HG03196 (cell line): ENCODE results near the gene TMX1.
"Not testable (repeated sequence)": the region's sequence is repeated elsewhere in the genome, so short reads cannot be mapped to it uniquely, and the experiment has no call there.

Experiments used
- ATAC-seq: cut with Tn5 transposase; IDR thresholded peaks from one replicate; pipeline ENCODE4 v1.9.1; 2021; ENCODE audit not compliant: unreplicated experiment

TMX1 gene, protein sequence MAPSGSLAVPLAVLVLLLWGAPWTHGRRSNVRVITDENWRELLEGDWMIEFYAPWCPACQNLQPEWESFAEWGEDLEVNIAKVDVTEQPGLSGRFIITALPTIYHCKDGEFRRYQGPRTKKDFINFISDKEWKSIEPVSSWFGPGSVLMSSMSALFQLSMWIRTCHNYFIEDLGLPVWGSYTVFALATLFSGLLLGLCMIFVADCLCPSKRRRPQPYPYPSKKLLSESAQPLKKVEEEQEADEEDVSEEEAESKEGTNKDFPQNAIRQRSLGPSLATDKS

DNA sequence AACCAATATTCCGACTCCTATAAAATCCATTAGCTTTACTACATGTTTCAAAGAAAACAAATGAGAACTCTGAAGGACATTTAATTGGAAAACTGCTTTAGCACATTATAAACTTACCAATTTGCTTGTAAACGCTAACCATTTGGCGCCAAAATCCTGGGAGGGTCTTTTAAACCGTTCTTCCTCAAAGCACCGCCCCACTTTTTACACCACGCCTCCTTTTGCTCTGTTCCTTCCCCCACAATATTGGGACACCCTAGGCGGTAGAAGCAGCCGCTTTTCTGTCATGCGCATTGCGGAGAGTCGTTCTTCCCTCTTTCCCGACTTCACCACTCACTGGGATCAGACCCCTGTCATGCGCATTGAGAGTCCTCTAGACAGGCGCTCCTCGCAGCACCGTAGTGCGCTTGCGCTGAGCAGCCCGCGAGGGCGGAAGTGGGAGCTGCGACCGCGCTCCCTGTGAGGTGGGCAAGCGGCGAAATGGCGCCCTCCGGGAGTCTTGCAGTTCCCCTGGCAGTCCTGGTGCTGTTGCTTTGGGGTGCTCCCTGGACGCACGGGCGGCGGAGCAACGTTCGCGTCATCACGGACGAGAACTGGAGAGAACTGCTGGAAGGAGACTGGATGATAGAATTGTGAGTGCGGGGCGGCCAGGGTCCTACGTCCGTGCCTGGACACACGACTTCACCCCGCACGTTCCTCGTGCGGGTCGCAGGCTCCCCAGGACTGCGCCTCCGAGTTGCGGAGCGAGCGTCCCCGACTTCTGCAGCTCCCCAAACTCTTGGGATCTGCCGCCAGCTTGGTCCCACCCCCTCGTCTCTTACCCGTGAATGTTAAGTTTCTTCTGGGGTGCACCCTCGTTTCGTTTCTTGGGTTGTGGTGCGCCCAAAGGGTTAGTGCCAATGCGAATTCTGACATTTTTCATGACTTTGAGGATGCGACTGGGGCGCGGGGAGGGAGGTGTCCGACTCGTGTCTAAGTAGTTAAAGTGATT is at the start of gene TMX1:
TSS of gene TMX1 (plus strand) at position 435 of the 991 bp plus-strand sequence. CDS start at position 481, 46 bp downstream.
- ATAC-seq: peak; percentile 87

- ATAC-seq: no peak
These were observed 38.2 kb upstream of the TMX1 start for GRCh38 chr14:51201890-51202289.

DNA sequence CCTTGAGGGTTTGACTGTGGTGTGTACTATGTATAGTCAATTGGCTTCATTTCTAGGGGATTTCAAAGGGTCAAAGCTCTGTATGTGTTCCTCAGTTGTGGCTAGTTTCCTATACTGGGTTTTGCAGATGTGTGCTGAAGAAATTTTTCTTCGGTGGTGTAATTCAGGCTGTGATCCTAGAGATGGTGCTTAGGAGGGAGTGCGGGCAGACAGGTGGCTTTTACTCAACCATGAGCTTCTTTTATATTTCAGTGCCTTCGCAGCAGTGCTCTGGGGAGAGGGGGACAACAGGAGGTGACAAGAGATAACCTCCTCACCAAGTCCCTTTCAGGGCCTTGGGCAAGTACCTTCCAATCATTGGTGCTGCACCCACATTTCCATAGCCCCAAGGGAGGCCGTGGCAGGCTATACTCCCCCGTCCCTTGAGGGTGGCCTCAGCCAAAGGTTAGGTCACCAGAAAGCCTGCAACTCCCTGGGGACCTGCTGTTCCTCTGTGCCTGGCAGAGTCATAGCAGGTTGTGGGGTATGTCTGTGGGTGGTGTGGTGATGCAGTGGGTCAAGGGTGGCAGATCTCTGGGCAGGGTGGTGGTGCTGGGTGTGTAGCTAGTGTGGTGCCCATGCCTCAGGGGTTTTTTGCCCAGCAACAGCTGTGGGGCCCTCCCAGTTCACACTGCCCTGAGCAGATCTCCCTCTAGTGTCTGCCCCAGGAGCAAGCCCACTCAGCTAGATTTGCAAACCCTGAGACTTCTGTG is 37.0 kb upstream of the TMX1 start:
- peak; percentile 70 for ATAC-seq

DNA sequence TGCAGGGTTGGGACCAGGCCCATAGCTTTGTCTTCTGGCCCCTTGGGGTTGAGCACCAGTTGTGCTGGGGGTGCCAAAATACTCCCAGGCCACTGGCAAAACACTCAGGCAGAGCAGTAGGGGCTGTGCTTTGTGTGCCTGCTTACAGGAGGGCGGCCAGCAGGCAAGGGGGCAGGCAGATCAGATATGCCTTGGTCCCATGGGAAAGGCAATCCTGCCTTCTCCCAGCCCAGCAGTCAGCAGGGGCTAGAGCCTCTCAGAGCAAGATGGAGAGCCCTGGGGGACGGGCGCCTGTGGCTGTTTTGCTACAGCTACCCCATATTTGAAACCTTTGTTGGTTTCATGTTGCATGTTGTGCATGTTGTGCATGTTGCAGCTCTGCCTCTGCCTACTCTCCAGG is 36.2 kb upstream of the TMX1 start:
- no peak for ATAC-seq

DNA sequence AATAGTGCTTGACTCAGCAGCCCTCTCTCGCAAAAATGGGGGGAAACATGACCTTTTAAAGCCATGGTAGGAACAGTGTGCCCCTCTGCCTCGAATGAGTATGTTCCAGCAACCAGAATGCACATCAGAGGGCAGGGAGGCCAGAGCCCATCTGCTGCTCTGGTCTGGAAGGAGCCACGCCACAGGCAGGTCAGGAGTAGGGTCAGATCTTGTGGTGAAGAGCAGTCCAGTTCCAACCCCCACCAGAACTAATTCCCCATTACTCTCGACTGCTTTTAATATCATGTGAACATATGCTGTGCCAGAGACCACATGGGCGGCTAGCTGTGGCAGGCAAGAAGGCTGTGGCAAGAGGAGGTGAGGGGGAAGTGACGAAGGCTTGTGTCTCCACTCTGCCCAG is 34.6 kb upstream of the TMX1 start:
- ATAC-seq: no peak

DNA sequence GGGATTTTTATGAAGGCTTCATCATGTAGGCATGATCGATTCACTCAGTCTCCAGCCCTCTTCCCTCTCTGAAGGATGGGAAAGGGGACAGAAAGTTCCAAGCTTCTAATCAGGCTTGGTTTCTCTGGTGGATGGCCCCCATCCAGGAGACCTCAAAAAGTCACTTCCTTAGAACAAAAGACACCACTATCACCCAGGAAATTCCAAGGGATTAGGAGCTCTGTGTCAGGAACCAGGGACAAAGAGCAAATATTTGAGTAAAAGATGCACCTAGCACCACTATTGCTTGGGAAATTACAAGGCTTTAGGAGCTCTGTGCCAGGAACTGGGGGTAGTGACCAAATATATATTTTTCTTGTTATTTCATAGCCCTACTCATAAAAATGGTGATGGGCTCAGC is 33.6 kb upstream of the TMX1 start:
- ATAC-seq: no peak

DNA sequence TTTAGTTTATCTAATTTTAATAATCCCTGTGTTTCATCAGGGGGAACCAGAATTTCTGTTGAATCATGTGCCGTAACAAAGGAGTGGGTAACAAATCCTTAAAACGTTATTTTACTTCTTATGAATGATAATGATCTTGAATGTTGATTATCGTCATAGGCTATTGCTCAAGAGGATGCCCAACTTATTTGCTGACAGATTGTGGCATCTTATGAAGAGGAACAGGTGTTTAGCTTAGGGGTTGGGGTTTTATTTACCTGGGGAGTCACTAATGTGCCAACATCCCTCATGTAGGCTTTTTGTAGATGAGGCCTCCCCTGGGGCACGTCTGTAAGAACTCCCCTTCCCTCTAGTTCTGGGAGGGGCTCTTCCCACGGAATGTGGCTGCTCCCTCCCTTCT is 32.4 kb upstream of the TMX1 start:
- no peak for ATAC-seq

- no peak for ATAC-seq
These were observed 31.1 kb upstream of the TMX1 start for GRCh38 chr14:51208982-51209381.

DNA sequence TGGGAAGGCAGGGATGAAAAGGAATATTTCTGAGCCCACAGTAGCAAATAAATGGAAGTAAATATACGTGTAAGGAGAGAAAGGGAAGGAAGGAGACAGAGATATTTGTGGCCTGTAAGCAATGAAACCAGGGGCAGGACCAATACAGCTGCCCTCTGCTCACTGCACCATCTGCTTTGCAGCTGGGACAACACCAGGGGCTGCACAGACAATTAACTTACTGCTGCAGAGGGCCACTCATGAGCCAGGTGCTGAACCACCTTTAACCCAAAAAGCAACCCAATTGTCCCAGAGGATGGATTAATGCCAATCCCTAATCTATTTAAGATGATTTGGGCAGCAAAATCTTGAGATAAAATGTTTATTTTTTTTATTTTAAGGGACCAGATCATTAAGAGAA is 30.6 kb upstream of the TMX1 start:
- ATAC-seq: no peak

GRCh38 chr14:51210594-51210993 is 29.5 kb upstream of the TMX1 start:
- ATAC-seq: no peak

DNA sequence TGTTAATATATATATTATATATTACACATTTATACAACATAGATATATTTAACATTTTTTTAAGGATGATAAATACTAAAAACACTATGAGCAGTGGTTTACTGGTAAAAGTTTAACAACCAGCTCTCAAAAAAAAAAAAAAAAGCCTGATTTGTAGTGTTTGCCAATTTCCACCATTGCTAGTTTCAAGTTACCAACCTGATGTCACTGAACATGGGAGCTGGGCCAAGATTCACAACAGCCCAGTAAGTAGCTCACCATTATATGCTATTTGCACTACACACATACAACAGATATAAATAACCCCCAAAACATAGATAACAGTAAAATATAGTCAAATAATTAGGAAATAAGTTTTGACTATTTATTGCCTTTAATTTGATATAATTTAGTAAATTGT is 28.9 kb upstream of the TMX1 start:
- ATAC-seq: no peak

GRCh38 chr14:51216602-51217001 is 23.4 kb upstream of the TMX1 start:
- no peak for ATAC-seq

GRCh38 chr14:51219473-51220448 is 20.3 kb upstream of the TMX1 start:
- no peak for ATAC-seq

DNA sequence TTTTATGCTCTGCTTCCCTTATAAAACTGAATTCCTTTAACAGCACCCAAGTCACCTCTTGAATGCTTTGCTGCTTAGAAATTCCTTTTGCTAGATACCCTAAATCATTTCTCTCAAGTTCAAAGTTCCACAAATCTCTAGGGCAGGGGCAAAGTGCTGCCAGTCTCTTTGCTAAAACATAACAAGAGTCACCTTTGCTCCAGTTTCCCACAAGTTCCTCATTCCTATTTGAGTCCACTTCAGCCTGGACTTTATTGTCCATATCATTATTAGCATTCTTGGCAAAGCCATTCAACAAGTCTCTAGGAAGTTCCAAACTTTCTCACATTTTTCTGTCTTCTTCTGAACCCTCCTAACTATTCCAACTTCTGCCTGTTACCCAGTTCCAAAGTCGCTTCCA is 16.6 kb upstream of the TMX1 start:
- ATAC-seq: not testable (repeated sequence)

DNA sequence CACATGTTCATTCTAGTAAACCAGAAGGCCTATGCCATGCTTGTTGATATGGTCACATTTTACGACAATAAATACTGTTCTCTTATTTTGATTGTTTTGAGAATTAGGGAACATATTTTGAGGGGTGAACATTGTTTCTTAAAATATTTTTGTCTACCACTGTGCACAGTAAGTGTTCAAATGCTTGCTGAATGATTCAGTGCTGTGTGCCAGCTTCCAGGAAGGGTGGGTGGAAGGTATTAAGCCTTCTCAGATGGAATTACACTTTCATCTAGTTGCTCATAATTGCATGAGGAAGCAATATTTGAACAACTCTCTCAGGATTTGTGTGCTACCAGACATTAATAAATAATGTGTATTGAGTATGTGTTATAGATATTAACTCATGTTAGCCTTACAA is 15.5 kb upstream of the TMX1 start:
- no peak for ATAC-seq

DNA sequence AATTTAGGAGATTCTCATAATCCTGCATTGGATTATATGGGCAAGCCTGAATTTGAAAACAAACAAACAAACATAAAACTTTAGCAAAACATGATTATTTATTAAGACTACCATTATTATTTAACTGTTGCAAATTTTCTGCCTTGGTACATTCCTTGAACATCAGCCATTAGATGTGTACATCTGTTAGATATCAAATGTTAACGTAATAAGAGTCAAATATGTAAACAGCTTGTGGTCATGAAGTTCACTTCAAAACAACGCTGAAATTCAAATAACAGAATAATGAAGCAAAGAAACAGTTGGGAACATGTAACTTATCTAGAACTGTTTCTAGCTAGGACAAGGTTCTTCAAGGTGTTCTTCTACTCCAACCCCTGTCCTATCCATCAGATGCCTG is 14.3 kb upstream of the TMX1 start:
- ATAC-seq: no peak

DNA sequence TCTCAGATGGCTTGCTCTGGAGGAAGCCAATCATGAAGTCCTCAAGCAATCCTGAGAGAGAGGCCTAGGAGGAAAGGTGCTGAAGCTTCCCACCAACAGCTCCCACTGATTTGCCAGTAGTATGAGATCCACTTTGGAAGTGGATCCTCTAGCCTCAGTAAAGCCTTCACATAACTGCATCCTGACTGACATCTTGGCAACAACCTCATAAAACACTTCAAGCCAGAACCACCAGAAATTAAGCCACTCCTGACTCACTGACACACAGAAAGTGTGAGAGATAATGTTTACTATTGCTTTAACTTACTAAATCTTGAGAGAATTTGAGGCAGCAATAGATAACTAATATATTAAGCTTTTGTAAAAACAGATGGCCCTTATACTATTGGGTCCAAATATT is 11.7 kb upstream of the TMX1 start:
- ATAC-seq: no peak

DNA sequence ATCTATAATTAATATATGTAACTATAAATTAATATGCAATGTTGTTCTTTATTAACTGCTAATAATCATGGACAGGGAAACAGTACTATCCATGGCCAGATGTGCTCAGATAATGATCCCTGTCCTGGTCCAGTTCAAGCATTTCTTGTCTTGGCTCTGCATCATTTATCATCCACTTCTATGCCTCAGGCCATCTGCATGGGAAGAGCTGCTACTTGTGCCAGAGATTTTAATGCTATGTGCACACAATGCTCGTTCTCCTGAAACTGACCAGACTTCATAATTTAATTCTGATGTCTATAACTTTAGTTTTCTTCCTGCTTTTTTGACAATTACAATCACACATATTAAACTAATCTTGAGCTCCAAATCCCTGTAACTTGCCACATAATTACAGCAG is 11.2 kb upstream of the TMX1 start:
- ATAC-seq: no peak

- ATAC-seq: no peak
These were observed 3.7 kb upstream of the TMX1 start for GRCh38 chr14:51236314-51236713.

DNA sequence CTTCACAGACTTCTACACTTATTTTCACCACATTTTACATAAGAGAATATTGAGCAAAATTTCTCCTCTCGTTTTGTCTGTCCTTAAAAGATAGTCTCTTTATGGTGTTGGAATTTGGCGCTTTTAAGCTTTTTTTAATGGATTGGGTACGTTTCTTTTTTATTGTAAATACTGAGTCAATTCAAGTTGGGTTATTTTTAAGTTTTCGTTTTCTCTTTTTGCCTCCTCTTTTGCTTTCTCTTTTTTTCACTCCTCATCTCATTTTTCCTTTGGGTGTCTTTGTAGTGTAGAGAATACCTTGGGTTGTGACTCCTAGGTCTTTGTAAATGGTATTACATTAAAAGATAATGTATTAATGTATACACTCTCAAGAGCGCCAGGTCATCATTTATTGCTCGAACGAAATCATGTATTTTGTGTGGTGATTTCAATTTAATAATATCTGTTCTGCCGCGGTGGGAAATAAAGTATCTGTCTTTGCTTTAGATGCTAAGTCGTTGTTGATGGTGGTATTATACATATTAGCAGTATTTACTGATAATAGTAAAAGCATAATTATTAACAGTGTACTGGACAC is 845 bp downstream of the TMX1 start:
- no peak for ATAC-seq
